GM19397 (cell line): Measurements from ENCODE around the gene CDC73.
"Not testable (repeated sequence)": the region's sequence is repeated elsewhere in the genome, so short reads cannot be mapped to it uniquely, and the experiment has no call there.

Experiments used
- ATAC-seq: cut with Tn5 transposase; IDR thresholded peaks from one replicate; pipeline ENCODE4 v1.9.1; 2021; ENCODE audit warnings: mild to moderate bottlenecking, moderate library complexity; ENCODE audit not compliant: unreplicated experiment

Gene CDC73

GRCh38 chr1:193113258-193113991, 8.4 kb upstream of the CDC73 start:
- ATAC-seq = no peak

- no peak for ATAC-seq
Measured at GRCh38 chr1:193113992-193114332, 7.9 kb upstream of the CDC73 start.

- ATAC-seq = no peak
Measured at GRCh38 chr1:193114485-193115095, 7.2 kb upstream of the CDC73 start.

- no peak for ATAC-seq
Measured at GRCh38 chr1:193115629-193116227, 6.1 kb upstream of the CDC73 start.

- not testable (repeated sequence) for ATAC-seq
Measured at GRCh38 chr1:193117167-193117566, 4.7 kb upstream of the CDC73 start.

GRCh38 chr1:193118194-193118593, 3.6 kb upstream of the CDC73 start:
- ATAC-seq = no peak

- ATAC-seq = no peak
Measured at GRCh38 chr1:193118803-193119730, 2.8 kb upstream of the CDC73 start.

GRCh38 chr1:193120604-193121166, 1.1 kb upstream of the CDC73 start:
- ATAC-seq = no peak

GRCh38 chr1:193123751-193124150, 1.9 kb downstream of the CDC73 start:
- ATAC-seq = no peak

- no peak for ATAC-seq
Measured at GRCh38 chr1:193125369-193125768, 3.5 kb downstream of the CDC73 start.

GRCh38 chr1:193131266-193131860, 9.5 kb downstream of the CDC73 start:
- no peak for ATAC-seq

GRCh38 chr1:193140254-193140653, 18.4 kb downstream of the CDC73 start:
- ATAC-seq = no peak

GRCh38 chr1:193141804-193142203, 20.0 kb downstream of the CDC73 start:
- ATAC-seq = no peak

GRCh38 chr1:193142409-193142808, 20.6 kb downstream of the CDC73 start:
- ATAC-seq = no peak

- ATAC-seq = no peak
Measured at GRCh38 chr1:193143285-193143684, 21.5 kb downstream of the CDC73 start.

GRCh38 chr1:193144361-193144938, 22.6 kb downstream of the CDC73 start:
- ATAC-seq = no peak

- no peak for ATAC-seq
Measured at GRCh38 chr1:193144999-193145398, 23.2 kb downstream of the CDC73 start.

GRCh38 chr1:193156117-193156821, 34.4 kb downstream of the CDC73 start:
- ATAC-seq = no peak

GRCh38 chr1:193156822-193157142, 35.0 kb downstream of the CDC73 start:
- no peak for ATAC-seq

- ATAC-seq = no peak
Measured at GRCh38 chr1:193157360-193157759, 35.5 kb downstream of the CDC73 start.
